Brain microvascular endothelial cell (primary cell): ENCODE data around the gene WASHC4.

ENCODE experiments used
- DNase-seq: peaks from one replicate; pipeline ENCODE4 v3.0.0-alpha.2; 2020
- H3K27ac ChIP-seq: fragments of 250-450 bp; sonication (Bioruptor Pico); 2 replicates; pipeline ENCODE4 v1.5.1; 2020; ENCODE audit warnings: mild to moderate bottlenecking, moderate library complexity
- H3K27me3 ChIP-seq: fragments of 250-450 bp; sonication (Bioruptor Pico); replicated peaks from 2 replicates; pipeline ENCODE4 v1.5.1; 2020; ENCODE audit warnings: mild to moderate bottlenecking
- H3K36me3 ChIP-seq: fragments of 250-450 bp; sonication (Bioruptor Pico); replicated peaks from 2 replicates; pipeline ENCODE4 v1.5.1; 2020; ENCODE audit warnings: mild to moderate bottlenecking
- H3K4me3 ChIP-seq: 2 replicates; pipeline ENCODE4 v1.5.1; 2011; ENCODE audit warnings: low read depth, mild to moderate bottlenecking, control low read depth, low read length, moderate library complexity
- in situ Hi-C: cut with HindIII; loops from 2 replicates; pipeline ENCODE4 v1.10.0; 2017; ENCODE audit warnings: low sequenced_read_pairs, low pct_ligation_motif_present
- TF ChIP-seq, protein P1 (sequence below): IDR thresholded peaks from 2 replicates; pipeline ENCODE4 v1.5.1; 2011; ENCODE audit warnings: low read depth, mild to moderate bottlenecking, moderate library complexity, low read length, control low read depth, inconsistent platforms; ENCODE audit errors: missing control alignments

Gene WASHC4

DNA sequence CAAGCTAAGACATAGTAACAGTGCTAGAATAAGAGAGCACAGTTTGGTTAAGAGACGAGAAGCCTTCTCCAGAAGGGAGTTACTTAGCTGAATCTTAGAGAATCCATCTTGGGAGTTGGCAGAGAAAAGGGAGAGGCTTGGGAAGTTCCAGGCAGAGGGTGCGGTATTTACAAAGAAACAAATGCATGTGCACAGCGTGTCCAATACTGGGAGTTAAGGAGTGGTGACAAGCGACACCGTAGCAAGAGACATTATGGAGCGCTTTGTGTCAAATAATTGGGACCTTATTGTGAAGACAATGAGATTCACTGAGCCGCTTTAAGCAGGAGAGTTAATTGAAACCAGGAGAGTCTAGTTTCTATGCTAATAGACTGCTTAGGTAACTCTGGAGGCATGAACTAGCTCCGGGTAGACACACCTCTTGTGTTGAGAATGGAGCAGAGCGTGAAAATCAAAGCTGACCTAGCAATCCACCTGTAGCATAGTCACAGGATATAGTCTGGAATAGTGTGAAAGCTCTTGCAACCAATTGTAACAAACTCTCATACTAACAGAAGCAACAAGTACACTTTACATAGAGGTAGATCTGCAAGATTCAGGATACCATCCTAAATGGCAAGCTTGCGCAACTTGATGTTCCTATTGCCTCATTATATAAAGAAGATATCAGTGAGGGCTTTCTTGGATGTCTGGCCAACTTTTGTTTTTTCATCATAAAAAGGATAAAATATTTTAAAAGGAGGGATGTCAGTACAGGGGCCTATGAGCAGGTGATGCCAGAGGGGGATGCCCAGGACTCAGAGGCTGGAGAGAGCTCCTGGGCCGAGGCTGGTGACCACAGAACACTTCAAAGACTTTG lies 28.6 kb upstream of the WASHC4 start:
- TF ChIP-seq, protein P1, sequence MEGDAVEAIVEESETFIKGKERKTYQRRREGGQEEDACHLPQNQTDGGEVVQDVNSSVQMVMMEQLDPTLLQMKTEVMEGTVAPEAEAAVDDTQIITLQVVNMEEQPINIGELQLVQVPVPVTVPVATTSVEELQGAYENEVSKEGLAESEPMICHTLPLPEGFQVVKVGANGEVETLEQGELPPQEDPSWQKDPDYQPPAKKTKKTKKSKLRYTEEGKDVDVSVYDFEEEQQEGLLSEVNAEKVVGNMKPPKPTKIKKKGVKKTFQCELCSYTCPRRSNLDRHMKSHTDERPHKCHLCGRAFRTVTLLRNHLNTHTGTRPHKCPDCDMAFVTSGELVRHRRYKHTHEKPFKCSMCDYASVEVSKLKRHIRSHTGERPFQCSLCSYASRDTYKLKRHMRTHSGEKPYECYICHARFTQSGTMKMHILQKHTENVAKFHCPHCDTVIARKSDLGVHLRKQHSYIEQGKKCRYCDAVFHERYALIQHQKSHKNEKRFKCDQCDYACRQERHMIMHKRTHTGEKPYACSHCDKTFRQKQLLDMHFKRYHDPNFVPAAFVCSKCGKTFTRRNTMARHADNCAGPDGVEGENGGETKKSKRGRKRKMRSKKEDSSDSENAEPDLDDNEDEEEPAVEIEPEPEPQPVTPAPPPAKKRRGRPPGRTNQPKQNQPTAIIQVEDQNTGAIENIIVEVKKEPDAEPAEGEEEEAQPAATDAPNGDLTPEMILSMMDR, result no peak
- Histone ChIP-seq H3K27ac (no peak overlapping the region), H3K27me3 (no peaks in the 10 kb centered on the region), H3K4me3 (no peak overlapping the region), H3K36me3 (no peaks in the 10 kb centered on the region)
- in situ Hi-C loops, result no loop called here
- DNase-seq, result no peak

DNA sequence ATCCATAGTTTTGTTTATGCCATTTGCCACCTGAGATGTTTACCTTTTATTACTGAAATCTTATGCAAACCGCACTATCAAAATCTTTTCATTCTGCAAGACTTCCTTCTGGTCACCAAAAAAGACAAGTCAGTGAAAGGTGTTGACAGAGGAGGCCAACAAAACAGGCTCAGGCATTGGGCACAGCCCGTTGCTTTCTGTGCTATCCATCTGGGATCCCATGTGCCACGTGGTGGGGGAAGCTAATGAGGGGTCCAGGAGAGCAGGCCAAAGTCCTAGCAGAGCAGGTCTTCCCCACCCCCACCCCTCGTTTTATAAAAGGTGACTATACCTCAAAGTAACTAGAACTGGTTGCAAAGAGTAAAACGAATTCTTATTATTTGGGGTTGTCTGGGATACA lies 24.5 kb upstream of the WASHC4 start:
- Histone ChIP-seq H3K36me3 (no peaks in the 10 kb centered on the region), H3K27me3 (no peaks in the 10 kb centered on the region), H3K27ac (peak overlapping the region; percentile 55), H3K4me3 (peak overlapping the region; percentile 85)
- no peak for DNase-seq
- in situ Hi-C loops, result no loop called here
- TF ChIP-seq, protein P1, result no peak

DNA sequence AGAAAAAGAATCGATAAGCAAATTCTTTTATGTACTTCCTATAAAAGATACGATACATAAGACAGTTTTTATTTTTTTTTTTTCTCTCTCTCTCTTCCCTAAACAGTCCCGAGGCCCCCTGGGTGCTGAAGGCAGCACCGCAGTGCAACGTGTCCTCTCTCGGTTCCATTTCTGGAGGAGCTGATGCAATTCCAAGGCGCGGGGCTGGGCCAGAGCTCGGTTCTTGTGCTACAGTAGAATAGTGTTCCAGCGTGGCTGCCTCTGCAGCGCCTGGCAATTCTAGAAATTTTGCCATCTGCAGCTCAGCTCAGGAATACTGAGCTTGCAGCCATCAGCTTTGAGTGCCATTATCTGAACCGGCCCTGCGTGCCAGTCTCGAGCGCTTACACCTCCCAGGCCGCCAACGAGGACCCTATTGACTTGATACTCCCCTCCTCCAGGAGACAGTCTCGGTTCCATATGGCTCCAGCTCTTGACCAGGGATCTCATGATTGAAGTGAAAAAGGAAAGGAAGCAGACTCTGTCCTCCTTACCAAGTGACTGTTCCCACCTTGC lies 23.9 kb upstream of the WASHC4 start:
- in situ Hi-C loops, result no loop called here
- DNase-seq, result peak; percentile 73
- peak overlapping the region; percentile 55 for H3K27ac ChIP-seq
- no peaks in the 10 kb centered on the region for H3K27me3 ChIP-seq
- no peaks in the 10 kb centered on the region for H3K36me3 ChIP-seq
- TF ChIP-seq, protein P1, result peak; percentile 39
- H3K4me3 ChIP-seq, result peak overlapping the region; percentile 85

DNA sequence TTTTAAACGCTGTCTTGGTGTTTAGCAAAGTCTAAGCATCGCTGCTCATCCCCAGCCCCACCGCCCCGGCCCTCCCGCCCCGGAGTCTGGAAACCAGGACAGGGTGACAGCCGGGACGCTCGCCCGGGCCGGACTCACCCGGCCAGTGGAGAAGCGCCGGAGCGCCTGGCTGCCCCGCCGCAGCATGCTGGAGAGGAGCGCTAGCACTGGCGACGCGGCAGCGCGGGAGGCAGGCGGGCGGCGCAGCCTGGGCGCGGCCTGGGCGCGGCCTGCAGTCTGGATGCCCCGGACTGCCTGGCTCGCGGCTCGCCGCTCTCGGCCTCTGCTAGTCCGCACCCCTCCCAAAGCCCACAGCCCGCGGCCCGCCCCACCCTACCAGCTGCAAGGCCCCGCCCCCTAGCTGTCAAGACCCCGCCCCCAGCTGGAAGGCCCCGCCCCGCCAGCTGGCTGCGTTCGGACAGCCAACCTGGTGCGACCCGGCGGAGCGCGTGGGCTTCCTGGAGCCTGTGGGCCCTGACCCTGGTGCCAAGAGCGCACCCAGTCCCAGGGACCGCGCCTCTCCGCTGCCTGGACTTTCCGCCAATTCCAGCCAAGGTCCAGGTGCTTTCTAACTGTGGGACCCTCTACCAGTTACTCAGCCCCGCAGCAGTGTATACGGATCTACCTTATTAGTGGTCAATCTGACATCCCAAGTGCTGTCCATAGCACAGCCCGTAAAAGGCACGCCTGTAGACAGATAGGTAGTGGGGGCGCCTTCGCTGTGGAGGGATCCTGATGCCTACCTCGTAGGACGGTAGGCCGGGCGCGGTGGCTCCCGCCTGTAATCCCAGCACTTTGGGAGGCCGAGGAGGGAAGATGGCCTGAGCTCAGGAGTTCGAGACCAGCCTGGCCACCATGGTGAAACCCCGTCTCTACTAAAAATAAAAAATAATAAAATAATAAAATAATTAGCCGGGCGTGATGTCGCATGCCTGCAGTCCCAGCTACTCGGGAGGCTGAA lies 23.0 kb upstream of the WASHC4 start, which contains the start of gene ALDH1L2:
ALDH1L2 (minus strand) TSS at position 208 of the 1,000 bp plus-strand sequence; CDS start at position 186, 22 bp downstream.
- peak within 1 kb of the TSS; percentile 55 for H3K27ac ChIP-seq
- TF ChIP-seq, protein P1, result no peak
- H3K4me3 ChIP-seq, result peak within 1 kb of the TSS; percentile 85
- H3K27me3 ChIP-seq, result no peaks in the 10 kb centered on the region
- no peaks in the 10 kb centered on the region for H3K36me3 ChIP-seq
- in situ Hi-C loops, result no loop called here
- peak; percentile 84 for DNase-seq

DNA sequence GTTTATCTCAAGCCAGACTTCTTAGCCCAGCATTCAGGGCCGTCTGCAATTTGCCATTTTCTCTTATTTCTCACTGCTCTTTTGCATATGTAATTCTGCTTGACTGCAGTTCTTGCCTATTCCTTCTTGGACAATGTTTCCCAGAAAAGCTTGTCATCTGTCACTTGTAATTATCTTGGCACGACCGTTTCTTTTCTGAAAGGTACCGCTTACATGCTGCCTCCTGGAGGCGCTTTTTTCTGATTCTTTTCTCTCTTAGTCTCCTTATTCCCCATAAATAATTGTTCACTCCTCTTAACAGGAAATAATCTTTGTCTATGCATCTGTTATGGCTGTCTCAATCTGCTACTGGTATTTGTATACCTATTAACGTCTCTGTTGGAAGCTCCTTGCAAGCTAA lies 22.0 kb upstream of the WASHC4 start:
- TF ChIP-seq, protein P1, result peak; percentile 8
- Histone ChIP-seq H3K27ac (no peak overlapping the region), H3K27me3 (no peaks in the 10 kb centered on the region), H3K36me3 (no peaks in the 10 kb centered on the region), H3K4me3 (no peak overlapping the region)
- DNase-seq, result no peak
- in situ Hi-C loops, result no loop called here
